Omental fat pad (tissue), 4 donors: ENCODE measurements around the gene SEMA4G. TPM values are rescaled to one million over a fixed set of nuclear protein-coding genes. Genes with fewer than 3 reads are reported as not detected.
A peak's percentile ranks its signal among the peaks of the same experiment; 100 is the strongest.

Experiments
- ATAC-seq: fragments of 150-250 bp; one replicate; pipeline ENCODE4 v1.9.1; 2016; ENCODE audit warnings: mild to moderate bottlenecking, moderate library complexity; ENCODE audit not compliant: low FRiP score
- DNase-seq: peaks from one replicate; pipeline ENCODE4 v3.0.0-alpha.2; 2019; ENCODE audit warnings: low spot score
- total RNA-seq, 4 donors: library from RNA; depleted of rRNA; stranded (reverse); fragments of >200 nt; gene quantifications; one replicate each; pipeline ENCODE4 v1.1.0, GENCODE V29; 2016
- TF ChIP-seq, protein P1 (sequence below), 3 donors: fragments of 450-650 bp; IDR thresholded peaks; one replicate each; pipeline ENCODE4 v1.5.1; 2016 to 2017; ENCODE audit warnings: antibody characterized with exemption in 3 of 3, mild to moderate bottlenecking in 3 of 3, moderate library complexity in 2 of 3

Gene SEMA4G, protein sequence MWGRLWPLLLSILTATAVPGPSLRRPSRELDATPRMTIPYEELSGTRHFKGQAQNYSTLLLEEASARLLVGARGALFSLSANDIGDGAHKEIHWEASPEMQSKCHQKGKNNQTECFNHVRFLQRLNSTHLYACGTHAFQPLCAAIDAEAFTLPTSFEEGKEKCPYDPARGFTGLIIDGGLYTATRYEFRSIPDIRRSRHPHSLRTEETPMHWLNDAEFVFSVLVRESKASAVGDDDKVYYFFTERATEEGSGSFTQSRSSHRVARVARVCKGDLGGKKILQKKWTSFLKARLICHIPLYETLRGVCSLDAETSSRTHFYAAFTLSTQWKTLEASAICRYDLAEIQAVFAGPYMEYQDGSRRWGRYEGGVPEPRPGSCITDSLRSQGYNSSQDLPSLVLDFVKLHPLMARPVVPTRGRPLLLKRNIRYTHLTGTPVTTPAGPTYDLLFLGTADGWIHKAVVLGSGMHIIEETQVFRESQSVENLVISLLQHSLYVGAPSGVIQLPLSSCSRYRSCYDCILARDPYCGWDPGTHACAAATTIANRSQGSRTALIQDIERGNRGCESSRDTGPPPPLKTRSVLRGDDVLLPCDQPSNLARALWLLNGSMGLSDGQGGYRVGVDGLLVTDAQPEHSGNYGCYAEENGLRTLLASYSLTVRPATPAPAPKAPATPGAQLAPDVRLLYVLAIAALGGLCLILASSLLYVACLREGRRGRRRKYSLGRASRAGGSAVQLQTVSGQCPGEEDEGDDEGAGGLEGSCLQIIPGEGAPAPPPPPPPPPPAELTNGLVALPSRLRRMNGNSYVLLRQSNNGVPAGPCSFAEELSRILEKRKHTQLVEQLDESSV
- total RNA-seq = 1 to 10 TPM in 2 of 4 donors, under 1 TPM in 2; 0.47 to 1.4 (median 1.1) TPM

DNA sequence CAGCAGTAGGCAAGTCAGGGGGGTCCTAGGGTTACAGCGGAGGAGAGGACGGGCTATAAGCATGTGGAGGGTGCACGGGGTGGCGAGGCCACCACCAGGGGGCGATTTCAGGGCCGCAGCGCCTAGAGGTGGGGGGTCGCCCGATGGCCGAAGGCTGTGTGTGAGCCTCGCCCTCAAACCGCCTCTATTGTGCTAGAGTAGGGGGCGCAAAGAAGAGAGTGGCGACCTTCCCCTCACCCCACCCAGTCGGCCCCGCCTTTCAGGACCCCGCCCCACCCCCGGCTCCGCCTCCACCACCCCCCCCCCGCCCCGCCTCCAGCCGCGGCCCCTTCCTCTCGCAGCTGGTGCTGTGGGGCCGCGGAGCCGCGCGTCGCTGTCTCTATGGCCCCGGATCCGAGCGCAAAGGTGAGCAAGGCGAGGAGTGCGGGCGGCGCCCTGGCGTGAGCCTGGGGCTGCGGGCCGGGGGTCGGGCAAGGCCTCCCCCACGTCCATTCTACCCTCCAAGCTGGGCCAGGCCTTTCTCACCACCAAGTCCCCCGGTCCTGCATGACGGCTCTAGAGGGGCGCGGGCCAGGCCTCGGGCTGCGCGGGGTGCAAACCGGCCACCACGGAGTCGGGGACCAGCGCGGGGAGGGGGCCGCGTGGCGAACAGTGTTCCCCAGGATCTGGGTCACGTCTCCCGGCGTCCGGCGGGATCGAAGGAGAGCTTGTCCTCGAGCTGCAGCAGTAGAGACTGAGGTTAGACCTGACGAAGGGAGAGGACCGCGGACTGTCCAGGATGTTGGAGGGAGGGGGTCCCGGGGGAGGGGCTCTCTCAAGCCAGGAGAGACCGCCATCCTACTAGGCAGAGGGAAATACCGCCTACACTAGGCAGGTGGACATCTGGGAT lies at the start of gene SEMA4G:
TSS of gene SEMA4G (plus strand) at position 318 of the 889 bp plus-strand sequence. CDS start 3,409 bp downstream, outside the sequence.
- no peak for DNase-seq
- TF ChIP-seq, protein P1, sequence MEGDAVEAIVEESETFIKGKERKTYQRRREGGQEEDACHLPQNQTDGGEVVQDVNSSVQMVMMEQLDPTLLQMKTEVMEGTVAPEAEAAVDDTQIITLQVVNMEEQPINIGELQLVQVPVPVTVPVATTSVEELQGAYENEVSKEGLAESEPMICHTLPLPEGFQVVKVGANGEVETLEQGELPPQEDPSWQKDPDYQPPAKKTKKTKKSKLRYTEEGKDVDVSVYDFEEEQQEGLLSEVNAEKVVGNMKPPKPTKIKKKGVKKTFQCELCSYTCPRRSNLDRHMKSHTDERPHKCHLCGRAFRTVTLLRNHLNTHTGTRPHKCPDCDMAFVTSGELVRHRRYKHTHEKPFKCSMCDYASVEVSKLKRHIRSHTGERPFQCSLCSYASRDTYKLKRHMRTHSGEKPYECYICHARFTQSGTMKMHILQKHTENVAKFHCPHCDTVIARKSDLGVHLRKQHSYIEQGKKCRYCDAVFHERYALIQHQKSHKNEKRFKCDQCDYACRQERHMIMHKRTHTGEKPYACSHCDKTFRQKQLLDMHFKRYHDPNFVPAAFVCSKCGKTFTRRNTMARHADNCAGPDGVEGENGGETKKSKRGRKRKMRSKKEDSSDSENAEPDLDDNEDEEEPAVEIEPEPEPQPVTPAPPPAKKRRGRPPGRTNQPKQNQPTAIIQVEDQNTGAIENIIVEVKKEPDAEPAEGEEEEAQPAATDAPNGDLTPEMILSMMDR (IDR thresholded peaks at IDR 0.05) = no peak
- peak; percentile 49 for ATAC-seq

DNA sequence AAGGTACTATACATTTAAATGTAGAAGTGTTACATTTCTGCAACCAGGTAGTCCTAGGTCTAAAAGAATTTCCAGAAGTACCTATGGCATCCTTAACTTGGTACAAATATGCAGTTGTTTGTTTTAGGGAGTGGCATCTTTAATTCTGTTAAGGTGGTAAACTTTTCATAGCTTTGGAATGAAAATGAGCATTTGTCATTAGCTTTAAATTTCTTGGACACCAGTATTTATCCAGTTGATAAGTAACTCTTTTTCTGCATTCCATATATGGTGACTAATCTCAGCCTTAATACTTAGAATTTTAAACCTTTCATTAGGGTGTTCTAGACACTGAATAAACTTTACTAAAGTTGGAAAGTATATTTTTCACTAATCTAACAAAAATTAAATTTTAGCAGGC lies 45.7 kb upstream of the SEMA4G start:
- ATAC-seq (no peak), DNase-seq (no peak)
- TF ChIP-seq, protein P1 (IDR thresholded peaks at IDR 0.05) = no peak

DNA sequence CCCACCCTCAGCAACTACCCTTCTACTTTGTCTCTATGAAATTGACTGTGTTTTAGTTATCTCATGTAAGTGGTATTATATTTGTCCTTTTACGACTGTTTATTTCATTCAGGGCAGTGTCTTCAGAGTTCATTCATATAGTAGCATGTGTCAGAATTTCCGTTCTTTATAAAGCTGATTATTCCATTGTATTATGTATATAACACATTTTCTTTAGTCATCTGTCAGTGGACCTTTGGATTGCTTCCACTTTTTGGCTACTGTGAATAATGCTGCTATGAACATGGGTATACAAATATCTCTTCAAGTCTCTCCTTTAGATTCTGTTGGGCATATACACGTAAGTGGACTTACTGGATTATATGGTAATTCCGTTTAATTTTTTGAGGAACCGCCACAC lies 42.0 kb upstream of the SEMA4G start:
- TF ChIP-seq, protein P1 (IDR thresholded peaks at IDR 0.05) = no peak
- no peak for DNase-seq
- ATAC-seq = no peak

DNA sequence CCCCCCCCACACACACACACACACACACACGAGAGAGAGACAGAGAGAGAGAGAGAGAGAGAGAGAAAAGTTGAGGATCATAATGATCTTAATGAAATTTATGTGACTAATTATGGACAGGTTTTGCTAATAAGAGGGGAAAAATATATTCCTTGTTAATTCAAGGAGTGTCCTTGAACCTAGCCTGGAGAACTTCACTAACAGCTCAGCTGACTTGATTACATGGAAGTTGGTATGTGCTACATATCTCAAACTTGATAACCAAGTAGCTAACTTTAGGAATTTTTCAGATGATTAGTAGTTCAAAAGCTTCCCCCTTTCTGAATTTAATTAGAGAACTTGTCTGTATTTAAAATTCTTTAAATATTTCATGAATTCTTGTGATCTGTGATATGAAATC lies 41.3 kb upstream of the SEMA4G start:
- DNase-seq (no peak), ATAC-seq (no peak)
- TF ChIP-seq, protein P1 (IDR thresholded peaks at IDR 0.05) = no peak

DNA sequence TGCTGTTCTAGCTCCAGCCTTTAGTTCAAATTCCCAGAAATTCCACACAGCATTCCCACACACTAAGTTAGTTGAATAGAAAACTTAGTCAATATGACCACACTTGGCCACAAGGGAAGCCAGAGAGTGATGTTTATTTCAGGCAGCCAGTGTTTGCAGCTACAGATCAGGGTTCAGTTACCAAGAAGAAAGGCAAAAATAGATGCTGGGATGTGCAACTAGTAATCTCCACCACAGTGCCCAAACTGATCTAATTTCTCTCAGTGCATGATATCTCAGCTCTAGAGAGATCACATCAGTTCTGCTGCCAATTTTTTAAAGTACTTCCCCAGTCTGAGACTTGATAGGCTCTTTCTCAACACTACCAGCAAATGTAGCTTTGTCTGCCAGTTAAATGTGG lies 38.9 kb upstream of the SEMA4G start:
- ATAC-seq = no peak
- DNase-seq = no peak
- TF ChIP-seq, protein P1 (IDR thresholded peaks at IDR 0.05) = no peak

DNA sequence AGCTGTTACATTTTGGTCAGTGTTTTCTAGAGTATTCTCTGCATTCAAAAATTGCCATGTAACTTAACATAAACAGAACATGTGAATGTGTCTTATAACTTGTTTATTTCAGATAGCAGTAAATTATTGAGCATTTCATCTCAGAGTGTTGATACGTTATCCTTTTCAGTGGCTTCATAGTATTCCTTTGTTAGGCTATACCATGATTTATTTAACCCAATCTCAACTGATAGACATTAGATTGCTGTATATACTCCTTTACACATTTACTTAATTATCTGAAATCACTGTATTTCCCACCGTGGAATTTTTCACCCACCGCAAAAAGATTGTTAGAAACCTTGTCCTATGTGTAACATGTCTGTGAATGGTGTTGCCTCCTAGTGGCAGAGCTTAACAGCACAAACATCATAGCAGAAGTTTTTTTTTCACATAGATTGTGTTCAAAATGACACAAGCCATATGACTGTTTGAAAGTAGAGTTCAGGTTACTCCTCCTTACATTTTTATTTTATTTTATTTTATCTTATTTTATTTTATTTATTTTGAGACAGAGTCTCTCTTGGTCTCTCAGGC lies 35.1 kb upstream of the SEMA4G start:
- DNase-seq = no peak
- ATAC-seq = no peak
- TF ChIP-seq, protein P1 (IDR thresholded peaks at IDR 0.05) = no peak
